NT2/D1 (cell line): ENCODE measurements around the gene ENTREP3.
"Not testable (repeated sequence)": the region's sequence is repeated elsewhere in the genome, so short reads cannot be mapped to it uniquely, and the experiment has no call there.

Experiments used
- DNase-seq: peaks from one replicate; pipeline ENCODE4 v3.0.0-alpha.2; 2011; ENCODE audit warnings: low read depth, low spot score
- H3K27me3 ChIP-seq: 2 replicates; pipeline ENCODE4 v1.6.0; 2011; ENCODE audit warnings: mild to moderate bottlenecking; ENCODE audit not compliant: insufficient read length, insufficient read depth
- H3K36me3 ChIP-seq: 2 replicates; pipeline ENCODE4 v1.6.1; 2011; ENCODE audit warnings: mild to moderate bottlenecking, low read length, mixed read lengths; ENCODE audit not compliant: insufficient read depth, insufficient read length
- H3K4me1 ChIP-seq: 2 replicates; pipeline ENCODE4 v1.5.1; 2011; ENCODE audit not compliant: insufficient read depth, insufficient read length
- H3K4me3 ChIP-seq: 2 replicates; pipeline ENCODE4 v1.5.1; 2011; ENCODE audit warnings: low read depth; ENCODE audit not compliant: insufficient read length
- H3K9ac ChIP-seq: 2 replicates; pipeline ENCODE4 v1.6.0; 2011; ENCODE audit warnings: low read depth; ENCODE audit not compliant: insufficient read length
- H3K9me3 ChIP-seq: 2 replicates; pipeline ENCODE4 v1.5.1; 2011; ENCODE audit warnings: mild to moderate bottlenecking, low read length; ENCODE audit not compliant: insufficient read depth
- SUZ12 ChIP-seq: IDR thresholded peaks from 2 replicates; pipeline ENCODE4 v1.6.1; 2011; ENCODE audit not compliant: insufficient read length, insufficient read depth; ENCODE audit errors: extremely low read depth
- YY1 ChIP-seq: IDR thresholded peaks from 2 replicates; pipeline ENCODE4 v1.6.1; 2011; ENCODE audit not compliant: insufficient read length, insufficient read depth
- ZNF274 ChIP-seq: IDR thresholded peaks from 2 replicates; pipeline ENCODE4 v1.6.1; 2011; ENCODE audit warnings: mild to moderate bottlenecking, low read depth, low read length

ENTREP3 gene

GRCh38 chr1:155296661-155297060 is 41.4 kb upstream of the ENTREP3 start:
- no peak for TF ChIP-seq ZNF274
- TF ChIP-seq YY1 = no peak
- no peak for TF ChIP-seq SUZ12
- peaks cover 41% of the 10 kb centered on the region for H3K27me3 ChIP-seq
- DNase-seq = no peak
- no peak overlapping the region for H3K4me3 ChIP-seq
- peaks cover 10% of the 10 kb centered on the region for H3K4me1 ChIP-seq
- no peaks in the 10 kb centered on the region for H3K9me3 ChIP-seq
- no peak overlapping the region for H3K9ac ChIP-seq
- no peaks in the 10 kb centered on the region for H3K36me3 ChIP-seq

- Histone ChIP-seq H3K9me3 (no peaks in the 10 kb centered on the region), H3K4me3 (peak overlapping the region; percentile 66), H3K27me3 (peaks cover 41% of the 10 kb centered on the region), H3K4me1 (peaks cover 9% of the 10 kb centered on the region), H3K9ac (peak overlapping the region; percentile 76), H3K36me3 (no peaks in the 10 kb centered on the region)
- no peak for DNase-seq
- TF ChIP-seq ZNF274 (no peak), SUZ12 (no peak), YY1 (no peak)
Observed at GRCh38 chr1:155295942-155296267, 40.6 kb upstream of the ENTREP3 start.

- peaks cover 9% of the 10 kb centered on the region for H3K4me1 ChIP-seq
- peaks cover 41% of the 10 kb centered on the region for H3K27me3 ChIP-seq
- no peaks in the 10 kb centered on the region for H3K9me3 ChIP-seq
- DNase-seq = no peak
- H3K4me3 ChIP-seq = peak overlapping the region; percentile 66
- H3K9ac ChIP-seq = peak overlapping the region; percentile 76
- no peak for TF ChIP-seq ZNF274
- peak; percentile 76 for TF ChIP-seq SUZ12
- TF ChIP-seq YY1 = no peak
- H3K36me3 ChIP-seq = no peaks in the 10 kb centered on the region
Observed at GRCh38 chr1:155295183-155295941, 40.1 kb upstream of the ENTREP3 start.

GRCh38 chr1:155294520-155295182 is 39.4 kb upstream of the ENTREP3 start:
- Histone ChIP-seq H3K9me3 (no peaks in the 10 kb centered on the region), H3K27me3 (peaks cover 41% of the 10 kb centered on the region), H3K9ac (peak overlapping the region; percentile 76), H3K4me3 (peak overlapping the region; percentile 66), H3K36me3 (no peaks in the 10 kb centered on the region), H3K4me1 (peaks cover 9% of the 10 kb centered on the region)
- DNase-seq = no peak
- TF ChIP-seq SUZ12 (no peak), YY1 (no peak), ZNF274 (no peak)

GRCh38 chr1:155293086-155293749 is 37.9 kb upstream of the ENTREP3 start:
- Histone ChIP-seq H3K27me3 (peaks cover 41% of the 10 kb centered on the region), H3K36me3 (peaks cover 2% of the 10 kb centered on the region), H3K4me1 (peaks cover 9% of the 10 kb centered on the region), H3K9ac (no peak overlapping the region), H3K4me3 (no peak overlapping the region), H3K9me3 (no peaks in the 10 kb centered on the region)
- no peak for DNase-seq
- no peak for TF ChIP-seq SUZ12
- no peak for TF ChIP-seq YY1
- TF ChIP-seq ZNF274 = no peak

DNA sequence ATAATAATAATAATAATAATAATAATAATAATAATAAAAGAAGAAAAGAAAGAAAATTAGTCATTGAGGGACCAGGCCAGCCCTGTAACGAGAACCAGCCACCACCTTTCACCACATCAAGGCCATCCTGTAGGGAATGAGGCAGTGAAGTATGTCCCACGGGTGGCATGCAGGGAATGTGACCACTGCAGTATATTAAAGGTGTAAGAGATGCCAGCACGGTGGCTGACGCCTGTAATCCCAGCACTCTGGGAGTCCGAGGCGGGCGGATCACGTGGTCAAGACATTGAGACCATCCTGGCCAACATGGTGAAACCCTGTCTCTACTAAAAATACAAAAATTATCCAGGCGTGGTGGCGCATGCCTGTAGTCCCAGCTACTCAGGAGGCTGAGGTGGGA is 35.7 kb upstream of the ENTREP3 start:
- DNase-seq, H3K9me3 ChIP-seq, H3K9ac ChIP-seq, H3K4me3 ChIP-seq, H3K4me1 ChIP-seq, H3K36me3 ChIP-seq: not testable (repeated sequence)
- H3K27me3 ChIP-seq = peaks cover 34% of the 10 kb centered on the region

DNA sequence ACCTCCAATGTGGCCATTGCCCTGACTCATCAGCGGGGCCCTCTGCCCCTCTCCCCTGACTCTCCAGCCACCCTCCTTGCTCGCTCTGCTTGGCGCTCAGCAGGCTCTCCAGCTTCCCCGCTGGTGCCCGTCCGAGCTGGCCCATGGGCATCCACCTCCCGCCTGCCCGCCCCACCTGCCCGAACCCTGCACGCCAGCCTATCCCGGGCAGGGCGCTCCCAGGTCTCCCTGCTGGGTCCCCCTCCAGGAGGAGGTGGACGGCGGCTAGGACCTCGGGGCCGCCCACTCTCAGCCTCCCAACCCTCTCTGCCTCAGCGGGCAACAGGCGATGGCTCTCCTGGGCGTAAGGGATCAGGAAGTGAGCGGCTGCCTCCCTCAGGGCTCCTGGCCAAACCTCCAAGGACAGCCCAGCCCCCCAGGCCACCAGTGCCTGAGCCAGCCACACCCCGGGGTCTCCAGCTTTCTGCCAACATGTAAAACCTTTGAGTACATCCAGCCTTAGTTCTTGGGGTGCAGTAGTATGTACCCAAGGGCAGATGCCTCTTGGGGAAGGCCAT is 32.8 kb upstream of the ENTREP3 start:
- Histone ChIP-seq H3K9me3 (no peaks in the 10 kb centered on the region), H3K27me3 (peaks cover 5% of the 10 kb centered on the region), H3K9ac (no peak overlapping the region), H3K4me3 (no peak overlapping the region), H3K36me3 (peaks cover 13% of the 10 kb centered on the region), H3K4me1 (peaks cover 4% of the 10 kb centered on the region)
- TF ChIP-seq YY1 (no peak), SUZ12 (no peak), ZNF274 (no peak)
- DNase-seq = no peak
